Measurements from ENCODE around the gene STAT2.

The STAT2 gene

DNA sequence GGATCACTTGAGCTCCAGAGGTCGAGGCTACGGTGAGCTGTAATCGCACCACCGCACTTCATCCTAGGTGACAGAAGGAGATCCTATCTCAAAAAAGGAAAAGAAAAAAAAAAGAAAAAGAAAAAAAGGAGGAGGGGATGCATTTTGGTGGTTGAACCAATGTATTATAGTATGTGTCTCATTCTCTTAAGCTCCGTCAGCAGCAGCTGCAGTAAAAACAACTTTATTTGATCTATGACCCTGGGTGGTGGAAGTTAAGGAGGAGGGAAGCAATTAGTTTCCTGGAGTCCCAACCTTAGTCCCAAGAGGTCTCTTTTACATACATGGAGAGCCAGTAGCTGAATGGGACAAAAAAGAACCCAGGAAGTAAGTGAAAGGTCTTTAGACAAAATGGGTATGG is 29.5 kb upstream of the STAT2 start:
- H3K36me3 ChIP-seq (replicated peaks; ENCODE audit: insufficient read depth, low read length) = no peaks in the 10 kb centered on the region
- H3K27me3 ChIP-seq (replicated peaks; ENCODE audit: insufficient read depth, low read length) = no peaks in the 10 kb centered on the region
- no peaks in the 10 kb centered on the region for H3K9me2 ChIP-seq (replicated peaks; ENCODE audit: insufficient read depth, low read length)
- H3F3A ChIP-seq (ENCODE audit: insufficient read depth, low read length) = no peaks in the 10 kb centered on the region
- H3K4me1 ChIP-seq (ENCODE audit: low read length) = no peaks in the 10 kb centered on the region
- DNase-seq = no peak
- no peaks in the 10 kb centered on the region for H3K9me3 ChIP-seq (replicated peaks; ENCODE audit: insufficient read depth, low read length)
- H3K27ac ChIP-seq (ENCODE audit: low read length) = no peak overlapping the region
- no peak overlapping the region for H3K9ac ChIP-seq (ENCODE audit: low read length)
- no peak overlapping the region for H3K4me2 ChIP-seq (ENCODE audit: low read depth, low read length)
- H3K79me2 ChIP-seq (ENCODE audit: low read length) = no peaks in the 10 kb centered on the region
- H2AFZ ChIP-seq (ENCODE audit: low read length) = no peak overlapping the region
- H3K4me3 ChIP-seq (ENCODE audit: low read length) = no peak overlapping the region
- no peak for TF ChIP-seq EZH2phosphoT487 (IDR thresholded peaks at IDR 0.05; ENCODE audit: low read length)
- no peak for TF ChIP-seq CTCF (IDR thresholded peaks at IDR 0.05; ENCODE audit: low read length)
- TF ChIP-seq EZH2 (optimal IDR thresholded peaks at IDR 0.05; ENCODE audit: low read depth, low read length) = no peak
- no peaks in the 10 kb centered on the region for H4K20me1 ChIP-seq (ENCODE audit: insufficient read depth, low read length)

DNA sequence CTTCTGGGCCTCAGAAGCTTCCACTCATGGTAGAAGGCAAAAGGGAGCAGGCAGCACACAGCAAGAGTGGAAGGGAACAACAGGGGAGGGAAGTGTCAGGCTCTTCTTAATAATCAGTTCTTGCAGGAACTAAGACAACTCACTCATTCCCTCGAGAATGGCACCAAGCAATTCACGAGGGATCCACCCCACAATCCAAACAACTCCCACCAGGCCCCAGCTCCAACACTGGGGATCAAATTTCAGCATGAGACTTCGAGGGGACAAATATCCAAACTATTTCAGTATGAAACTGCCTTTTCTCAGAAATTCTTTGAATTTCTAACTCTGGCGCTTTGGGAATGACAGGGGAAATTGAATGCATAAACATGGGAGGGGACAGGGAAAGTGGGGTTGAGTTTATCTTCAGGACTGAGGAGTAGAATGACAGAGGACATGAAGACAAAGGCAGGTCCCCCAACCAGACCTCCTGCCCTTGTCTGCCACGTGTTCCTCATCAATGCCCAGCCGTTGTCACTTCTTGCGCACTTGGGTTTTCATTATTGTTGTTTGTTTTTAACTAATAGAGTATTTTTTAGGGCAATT is 27.3 kb upstream of the STAT2 start:
- Histone ChIP-seq H3K27ac (ENCODE audit: low read length) (no peak overlapping the region), H4K20me1 (ENCODE audit: insufficient read depth, low read length) (no peaks in the 10 kb centered on the region), H3K9ac (ENCODE audit: low read length) (no peak overlapping the region), H3K27me3 (replicated peaks; ENCODE audit: insufficient read depth, low read length) (no peaks in the 10 kb centered on the region), H3K4me3 (ENCODE audit: low read length) (no peak overlapping the region), H3K4me2 (ENCODE audit: low read depth, low read length) (no peak overlapping the region), H3K4me1 (ENCODE audit: low read length) (no peaks in the 10 kb centered on the region), H3K79me2 (ENCODE audit: low read length) (no peaks in the 10 kb centered on the region), H3K9me2 (replicated peaks; ENCODE audit: insufficient read depth, low read length) (no peaks in the 10 kb centered on the region), H3K9me3 (replicated peaks; ENCODE audit: insufficient read depth, low read length) (no peaks in the 10 kb centered on the region), H3K36me3 (replicated peaks; ENCODE audit: insufficient read depth, low read length) (no peaks in the 10 kb centered on the region), H3F3A (ENCODE audit: insufficient read depth, low read length) (no peaks in the 10 kb centered on the region), H2AFZ (ENCODE audit: low read length) (no peak overlapping the region)
- no peak for DNase-seq
- TF ChIP-seq CTCF (IDR thresholded peaks at IDR 0.05; ENCODE audit: low read length) (no peak), EZH2phosphoT487 (IDR thresholded peaks at IDR 0.05; ENCODE audit: low read length) (no peak), EZH2 (optimal IDR thresholded peaks at IDR 0.05; ENCODE audit: low read depth, low read length) (no peak)

- DNase-seq = no peak
- no peaks in the 10 kb centered on the region for H3K36me3 ChIP-seq (replicated peaks; ENCODE audit: insufficient read depth, low read length)
- H3K4me2 ChIP-seq (ENCODE audit: low read depth, low read length) = no peak overlapping the region
- H4K20me1 ChIP-seq (ENCODE audit: insufficient read depth, low read length) = no peaks in the 10 kb centered on the region
- TF ChIP-seq EZH2phosphoT487 (IDR thresholded peaks at IDR 0.05; ENCODE audit: low read length) (no peak), EZH2 (optimal IDR thresholded peaks at IDR 0.05; ENCODE audit: low read depth, low read length) (no peak), CTCF (IDR thresholded peaks at IDR 0.05; ENCODE audit: low read length) (no peak)
- no peaks in the 10 kb centered on the region for H3F3A ChIP-seq (ENCODE audit: insufficient read depth, low read length)
- no peaks in the 10 kb centered on the region for H3K9me3 ChIP-seq (replicated peaks; ENCODE audit: insufficient read depth, low read length)
- no peaks in the 10 kb centered on the region for H3K79me2 ChIP-seq (ENCODE audit: low read length)
- no peak overlapping the region for H3K9ac ChIP-seq (ENCODE audit: low read length)
- H3K27ac ChIP-seq (ENCODE audit: low read length) = no peak overlapping the region
- H3K4me3 ChIP-seq (ENCODE audit: low read length) = no peak overlapping the region
- H2AFZ ChIP-seq (ENCODE audit: low read length) = no peak overlapping the region
- H3K9me2 ChIP-seq (replicated peaks; ENCODE audit: insufficient read depth, low read length) = no peaks in the 10 kb centered on the region
- H3K27me3 ChIP-seq (replicated peaks; ENCODE audit: insufficient read depth, low read length) = no peaks in the 10 kb centered on the region
- H3K4me1 ChIP-seq (ENCODE audit: low read length) = no peaks in the 10 kb centered on the region
These were observed 26.0 kb upstream of the STAT2 start for GRCh38 chr12:56385873-56386272.
